ENCODE measurements around the gene NLGN1.

Gene NLGN1

DNA sequence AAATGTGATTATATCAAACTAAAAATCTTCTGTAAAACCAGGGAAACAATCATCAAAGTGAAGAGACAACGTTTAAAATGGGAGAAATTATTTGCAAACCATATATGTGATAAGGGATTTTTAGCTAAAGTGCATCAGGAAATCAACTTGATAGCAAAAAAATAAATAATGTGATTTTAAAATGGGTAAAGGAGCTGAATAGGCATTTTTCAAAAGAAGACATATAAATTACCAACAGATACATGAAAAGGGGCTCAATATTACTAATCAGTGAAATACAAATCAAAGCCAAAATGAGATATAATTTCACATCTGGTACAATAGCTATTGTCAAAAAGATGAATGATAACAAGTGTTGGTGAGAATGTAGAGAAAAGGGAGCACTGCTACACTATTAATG, 924.0 kb downstream of the NLGN1 start:
- no peak overlapping the region for H3K4me3 ChIP-seq (ENCODE audit: low read depth, low read length)
- TF ChIP-seq, protein P1, sequence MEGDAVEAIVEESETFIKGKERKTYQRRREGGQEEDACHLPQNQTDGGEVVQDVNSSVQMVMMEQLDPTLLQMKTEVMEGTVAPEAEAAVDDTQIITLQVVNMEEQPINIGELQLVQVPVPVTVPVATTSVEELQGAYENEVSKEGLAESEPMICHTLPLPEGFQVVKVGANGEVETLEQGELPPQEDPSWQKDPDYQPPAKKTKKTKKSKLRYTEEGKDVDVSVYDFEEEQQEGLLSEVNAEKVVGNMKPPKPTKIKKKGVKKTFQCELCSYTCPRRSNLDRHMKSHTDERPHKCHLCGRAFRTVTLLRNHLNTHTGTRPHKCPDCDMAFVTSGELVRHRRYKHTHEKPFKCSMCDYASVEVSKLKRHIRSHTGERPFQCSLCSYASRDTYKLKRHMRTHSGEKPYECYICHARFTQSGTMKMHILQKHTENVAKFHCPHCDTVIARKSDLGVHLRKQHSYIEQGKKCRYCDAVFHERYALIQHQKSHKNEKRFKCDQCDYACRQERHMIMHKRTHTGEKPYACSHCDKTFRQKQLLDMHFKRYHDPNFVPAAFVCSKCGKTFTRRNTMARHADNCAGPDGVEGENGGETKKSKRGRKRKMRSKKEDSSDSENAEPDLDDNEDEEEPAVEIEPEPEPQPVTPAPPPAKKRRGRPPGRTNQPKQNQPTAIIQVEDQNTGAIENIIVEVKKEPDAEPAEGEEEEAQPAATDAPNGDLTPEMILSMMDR (IDR thresholded peaks at IDR 0.05; ENCODE audit: insufficient read depth, low read depth, low read length, missing control alignments): no peak
- no peak for DNase-seq (ENCODE audit: low read depth)

DNA sequence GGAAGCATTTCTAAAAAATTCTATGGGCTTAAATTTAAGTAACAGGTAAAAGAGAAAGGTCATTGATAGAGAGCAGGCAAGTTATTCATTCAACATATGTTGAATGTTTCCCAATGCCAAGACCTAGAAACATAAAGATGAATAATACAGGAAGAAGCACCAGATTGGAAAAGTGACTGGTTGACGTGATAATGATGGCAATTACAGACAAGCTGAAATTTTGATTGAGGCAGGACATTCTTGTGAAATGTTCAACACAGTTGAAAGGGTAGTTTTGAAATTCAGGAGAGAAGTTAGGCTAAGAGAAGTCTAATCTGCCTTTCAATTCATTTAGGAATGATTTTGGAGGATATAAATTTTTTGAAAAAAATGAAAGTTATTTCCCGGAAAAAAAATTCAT, 925.2 kb downstream of the NLGN1 start:
- no peak for DNase-seq (ENCODE audit: low read depth)
- no peak overlapping the region for H3K4me3 ChIP-seq (ENCODE audit: low read depth, low read length)
- TF ChIP-seq, protein P1 (IDR thresholded peaks at IDR 0.05; ENCODE audit: insufficient read depth, low read depth, low read length, missing control alignments): no peak

DNA sequence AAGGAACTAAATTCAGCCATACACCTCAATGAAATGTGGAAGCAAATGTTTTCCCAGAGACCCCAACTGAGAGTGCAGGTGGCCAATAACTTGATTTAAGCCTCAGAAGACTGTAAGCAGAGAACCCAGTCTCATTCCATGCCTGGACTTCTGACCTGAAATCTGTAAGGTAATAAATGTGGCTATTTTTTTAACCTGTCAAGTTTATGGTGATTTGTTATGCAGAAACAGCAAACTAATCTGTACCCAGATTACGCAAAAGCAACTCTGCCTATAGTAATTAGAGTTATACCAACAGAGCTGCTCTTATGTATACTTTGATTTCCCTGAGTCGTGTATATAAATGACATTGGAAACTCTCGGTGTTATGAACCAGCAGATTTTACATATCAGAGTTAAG, 927.6 kb downstream of the NLGN1 start:
- TF ChIP-seq, protein P1 (IDR thresholded peaks at IDR 0.05; ENCODE audit: insufficient read depth, low read depth, low read length, missing control alignments): no peak

DNA sequence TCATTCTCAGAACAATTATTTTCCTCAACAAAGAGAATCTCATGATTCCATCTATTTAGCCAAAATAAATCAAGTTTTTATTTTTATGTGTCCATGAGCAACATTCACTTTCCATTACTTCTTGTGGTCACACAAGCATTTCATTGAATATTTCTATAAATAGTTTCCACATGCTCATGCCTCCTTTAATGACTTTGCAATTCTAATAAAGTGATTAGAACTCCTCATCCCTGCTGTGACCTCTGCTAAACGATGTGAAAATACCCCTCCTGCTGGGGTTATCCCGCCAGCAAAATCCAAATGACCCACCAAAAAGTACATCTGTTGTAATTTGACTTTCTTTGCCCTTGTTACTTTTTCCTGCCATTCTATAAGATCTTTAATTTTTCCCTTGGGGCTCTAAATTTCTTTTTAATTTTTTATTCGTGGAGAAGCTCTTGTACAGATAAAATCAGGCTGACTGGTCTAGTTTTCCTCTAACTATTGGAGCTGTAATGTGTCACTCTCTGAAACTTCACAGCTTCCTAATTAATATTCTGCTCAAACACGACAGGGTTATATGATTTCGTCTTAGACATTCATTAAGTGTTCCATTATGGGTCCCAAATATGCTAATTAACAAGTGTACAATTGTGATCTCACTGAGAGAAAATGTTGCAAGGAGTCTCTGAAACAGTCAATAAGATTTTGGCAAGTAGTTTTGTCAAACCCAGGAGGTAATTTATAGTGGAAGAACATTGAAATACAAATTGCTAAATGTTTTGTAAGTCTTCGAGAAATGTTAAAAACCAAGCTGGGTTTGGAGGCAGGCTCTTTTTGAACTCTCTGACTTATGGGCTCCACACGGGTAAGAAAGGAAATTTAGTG, 928.5 kb downstream of the NLGN1 start:
- DNase-seq (ENCODE audit: low read depth): no peak
- TF ChIP-seq, protein P1 (IDR thresholded peaks at IDR 0.05; ENCODE audit: insufficient read depth, low read depth, low read length, missing control alignments): no peak
- H3K4me3 ChIP-seq (ENCODE audit: low read depth, low read length): no peak overlapping the region

More for the DNA sequence above, 927.6 kb downstream of the NLGN1 start:
- no peak for DNase-seq (ENCODE audit: low read depth)
- H3K4me3 ChIP-seq (ENCODE audit: low read depth, low read length): no peak overlapping the region

DNA sequence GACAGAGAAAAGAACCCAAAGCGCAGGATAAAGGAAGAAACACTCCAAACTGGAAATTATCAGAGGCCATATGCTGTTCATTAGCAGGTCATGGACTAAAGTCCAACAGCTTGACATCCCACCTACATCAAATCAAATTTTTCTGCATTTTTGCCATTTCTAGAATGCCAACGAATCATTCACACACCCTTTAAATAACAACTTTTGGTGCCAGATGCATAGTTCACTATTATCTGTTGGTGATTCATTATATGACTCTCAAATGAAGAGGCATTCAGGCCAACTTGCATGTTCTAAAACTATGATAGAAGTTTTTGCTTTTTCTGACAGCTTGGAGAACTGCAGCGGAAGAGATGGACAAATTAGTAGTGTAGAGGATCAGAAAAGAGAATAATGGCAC, 931.8 kb downstream of the NLGN1 start:
- TF ChIP-seq, protein P1 (IDR thresholded peaks at IDR 0.05; ENCODE audit: insufficient read depth, low read depth, low read length, missing control alignments): no peak
- H3K4me3 ChIP-seq (ENCODE audit: low read depth, low read length): no peak overlapping the region
- DNase-seq (ENCODE audit: low read depth): no peak

DNA sequence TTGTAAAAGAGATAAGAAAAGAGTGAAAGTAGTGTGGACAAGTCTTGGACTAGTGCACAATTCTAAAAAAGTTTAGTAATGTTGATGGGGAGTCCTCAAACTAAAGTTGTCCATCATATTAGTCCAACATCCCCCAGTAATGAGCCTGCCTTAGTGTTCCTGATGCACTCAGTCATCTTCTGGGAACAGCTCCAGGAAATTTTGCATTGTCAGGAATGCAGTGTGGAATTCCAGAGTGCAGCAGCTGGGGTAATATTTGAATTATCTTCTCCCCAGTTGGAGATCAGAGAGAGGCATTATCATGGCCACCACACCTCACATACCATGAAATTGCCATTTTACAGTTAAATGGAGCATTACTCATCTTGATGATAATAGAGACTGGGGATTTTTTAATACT, 932.8 kb downstream of the NLGN1 start:
- no peak overlapping the region for H3K4me3 ChIP-seq (ENCODE audit: low read depth, low read length)
- DNase-seq (ENCODE audit: low read depth): no peak
- TF ChIP-seq, protein P1 (IDR thresholded peaks at IDR 0.05; ENCODE audit: insufficient read depth, low read depth, low read length, missing control alignments): no peak

Data from GM12865 (cell line).